NCI-H1694 treated with DMSO at 0.1 percent for 48 hours (cell line): ENCODE results near the gene MRGPRF.

Experiments used
- DNase-seq: peaks from one replicate; lab custom pipeline; 2025; lab: John Stamatoyannopoulos, UW

The MRGPRF gene, protein sequence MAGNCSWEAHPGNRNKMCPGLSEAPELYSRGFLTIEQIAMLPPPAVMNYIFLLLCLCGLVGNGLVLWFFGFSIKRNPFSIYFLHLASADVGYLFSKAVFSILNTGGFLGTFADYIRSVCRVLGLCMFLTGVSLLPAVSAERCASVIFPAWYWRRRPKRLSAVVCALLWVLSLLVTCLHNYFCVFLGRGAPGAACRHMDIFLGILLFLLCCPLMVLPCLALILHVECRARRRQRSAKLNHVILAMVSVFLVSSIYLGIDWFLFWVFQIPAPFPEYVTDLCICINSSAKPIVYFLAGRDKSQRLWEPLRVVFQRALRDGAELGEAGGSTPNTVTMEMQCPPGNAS

GRCh38 chr11:69013009-69013951, at the start of gene MRGPRF:
MRGPRF (minus strand) TSS chr11:69013246; CDS start chr11:69009901, 3,345 bp downstream.
- no peak for DNase-seq

- no peak for DNase-seq
Measured at GRCh38 chr11:69062169-69062855, 49.3 kb upstream of the MRGPRF start.

GRCh38 chr11:69061713-69062053, 48.6 kb upstream of the MRGPRF start:
- no peak for DNase-seq

DNA sequence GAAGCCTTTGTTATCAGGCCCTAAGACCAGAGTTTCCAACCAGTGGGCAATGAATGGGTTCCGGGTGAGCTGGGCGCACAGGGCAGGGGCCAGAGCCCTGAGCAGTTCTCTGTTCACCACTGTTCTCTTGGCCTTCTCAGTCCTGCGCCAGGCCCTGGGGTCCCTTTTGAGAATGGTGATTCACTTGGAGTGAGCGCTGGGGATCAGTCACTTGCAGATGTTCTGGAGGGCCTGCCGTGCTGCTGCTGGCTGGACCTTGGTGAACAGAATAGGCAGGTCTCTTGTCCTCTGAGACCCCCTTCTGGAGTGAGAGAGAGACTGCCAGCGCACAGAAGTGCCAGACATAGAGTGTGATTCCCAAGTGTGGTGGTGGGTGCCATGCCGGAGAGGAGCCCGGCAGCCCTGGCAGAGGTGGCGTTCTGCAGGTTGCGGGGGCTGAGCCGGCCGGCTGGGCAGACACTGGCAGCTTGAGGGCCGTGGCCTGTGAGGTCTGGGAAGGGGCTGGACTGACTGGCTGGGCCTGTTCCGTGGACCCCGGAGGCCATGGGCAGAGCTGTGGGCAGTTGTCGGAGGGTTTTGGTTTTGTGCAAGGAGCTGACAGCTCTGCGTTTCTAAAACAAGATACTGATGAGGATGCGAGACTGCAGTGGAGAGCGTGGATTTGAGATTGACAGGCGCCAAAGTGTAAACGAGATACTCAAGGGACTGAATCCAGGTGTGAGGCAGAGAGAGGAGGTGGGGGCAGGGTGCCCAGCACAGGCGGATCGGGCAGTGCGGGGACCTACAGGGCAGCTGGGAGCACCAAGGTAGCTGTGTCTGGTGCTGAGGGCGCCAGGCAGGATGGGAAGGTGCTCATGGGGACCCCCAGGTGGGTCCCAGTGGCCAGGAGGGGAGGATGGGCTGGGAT, 48.0 kb upstream of the MRGPRF start:
- DNase-seq = no peak

GRCh38 chr11:69059985-69060384, 46.9 kb upstream of the MRGPRF start:
- no peak for DNase-seq

- no peak for DNase-seq
Measured at GRCh38 chr11:69059429-69059828, 46.4 kb upstream of the MRGPRF start.

GRCh38 chr11:69058511-69059270, 45.6 kb upstream of the MRGPRF start:
- DNase-seq = no peak

DNA sequence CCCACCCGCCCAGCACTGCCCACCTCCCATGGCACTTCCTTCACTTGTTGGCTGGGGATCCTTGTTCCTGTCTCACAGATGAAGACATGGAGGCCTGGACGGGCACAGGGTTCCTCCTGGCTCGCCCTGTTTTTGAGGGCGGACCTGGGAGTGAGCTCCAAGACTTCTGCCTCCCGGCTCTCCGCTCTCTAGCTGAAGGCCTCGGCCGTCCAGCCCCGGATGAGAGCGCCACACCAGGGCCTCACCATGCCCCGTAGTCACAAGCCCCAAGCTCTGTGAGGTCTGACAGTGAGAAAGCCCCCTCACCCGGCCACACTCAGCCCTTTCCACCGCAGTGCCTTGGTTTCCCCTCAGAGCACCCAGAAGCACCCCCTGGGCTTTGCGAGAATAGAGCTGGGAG, 44.8 kb upstream of the MRGPRF start:
- no peak for DNase-seq

- no peak for DNase-seq
Measured at GRCh38 chr11:69057236-69057635, 44.2 kb upstream of the MRGPRF start.

DNA sequence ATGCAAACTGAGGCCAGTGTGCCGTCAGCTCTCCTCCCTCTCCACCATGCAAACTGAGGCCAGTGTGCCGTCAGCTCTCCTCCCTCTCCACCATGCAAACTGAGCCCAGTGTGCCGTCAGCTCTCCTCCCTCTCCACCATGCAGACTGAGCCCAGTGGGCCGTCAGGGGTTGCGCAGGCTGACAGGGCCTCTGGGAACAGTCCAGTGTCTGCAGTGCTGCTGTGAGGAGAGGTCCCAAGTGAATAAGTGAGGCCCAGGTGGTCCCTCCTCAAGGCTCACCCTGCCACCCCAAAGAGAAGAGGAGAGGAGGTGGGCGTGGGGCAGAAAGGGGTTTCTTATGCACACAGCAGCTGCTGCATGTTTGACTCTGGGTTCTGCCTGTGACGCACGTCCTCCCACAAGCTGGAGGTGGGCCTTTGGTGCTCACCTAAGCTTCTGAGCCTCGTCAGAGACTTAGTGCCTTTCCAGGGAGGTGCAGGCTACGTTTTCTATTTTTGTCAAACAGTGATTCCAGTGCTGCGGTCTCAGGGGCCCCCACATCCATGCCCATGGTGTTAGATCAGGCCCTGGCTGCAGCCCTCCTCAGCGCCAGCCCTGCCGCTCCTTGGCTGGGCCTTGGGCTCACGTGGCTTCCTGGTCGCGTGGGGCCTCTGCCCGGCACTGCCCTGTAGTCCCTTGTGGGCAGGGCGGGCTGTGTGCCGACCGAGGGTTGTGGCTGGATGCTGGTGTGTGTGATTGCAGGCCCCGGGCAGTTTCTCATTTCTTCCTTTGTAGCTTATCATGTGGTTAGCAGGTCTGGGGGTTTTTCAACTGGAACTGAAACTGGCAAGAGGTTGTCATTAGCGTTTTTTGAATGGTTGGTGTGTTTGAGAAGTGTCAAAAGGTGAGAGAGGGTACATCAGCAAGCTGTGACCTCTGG, 42.8 kb upstream of the MRGPRF start:
- DNase-seq = no peak

GRCh38 chr11:69055212-69055586, 42.2 kb upstream of the MRGPRF start:
- DNase-seq = no peak

- no peak for DNase-seq
Measured at GRCh38 chr11:69054397-69055211, 41.6 kb upstream of the MRGPRF start.

GRCh38 chr11:69053546-69054396, 40.7 kb upstream of the MRGPRF start:
- no peak for DNase-seq

DNA sequence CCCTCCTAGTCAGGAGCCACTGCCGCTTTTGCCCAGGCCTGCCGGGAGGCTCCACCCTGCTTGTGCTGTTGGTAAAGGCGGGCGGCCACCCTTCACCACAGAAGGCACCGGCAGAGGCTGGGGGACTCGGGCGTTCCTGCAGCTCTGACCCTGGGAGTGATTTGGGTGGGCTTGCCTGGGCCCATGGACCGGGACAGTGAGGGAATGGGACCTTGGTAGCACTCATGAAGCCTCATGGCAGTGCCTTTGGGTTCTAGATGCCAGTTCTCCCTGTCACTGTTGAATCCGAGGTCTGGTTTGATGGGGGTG, 40.1 kb upstream of the MRGPRF start:
- DNase-seq = no peak

DNA sequence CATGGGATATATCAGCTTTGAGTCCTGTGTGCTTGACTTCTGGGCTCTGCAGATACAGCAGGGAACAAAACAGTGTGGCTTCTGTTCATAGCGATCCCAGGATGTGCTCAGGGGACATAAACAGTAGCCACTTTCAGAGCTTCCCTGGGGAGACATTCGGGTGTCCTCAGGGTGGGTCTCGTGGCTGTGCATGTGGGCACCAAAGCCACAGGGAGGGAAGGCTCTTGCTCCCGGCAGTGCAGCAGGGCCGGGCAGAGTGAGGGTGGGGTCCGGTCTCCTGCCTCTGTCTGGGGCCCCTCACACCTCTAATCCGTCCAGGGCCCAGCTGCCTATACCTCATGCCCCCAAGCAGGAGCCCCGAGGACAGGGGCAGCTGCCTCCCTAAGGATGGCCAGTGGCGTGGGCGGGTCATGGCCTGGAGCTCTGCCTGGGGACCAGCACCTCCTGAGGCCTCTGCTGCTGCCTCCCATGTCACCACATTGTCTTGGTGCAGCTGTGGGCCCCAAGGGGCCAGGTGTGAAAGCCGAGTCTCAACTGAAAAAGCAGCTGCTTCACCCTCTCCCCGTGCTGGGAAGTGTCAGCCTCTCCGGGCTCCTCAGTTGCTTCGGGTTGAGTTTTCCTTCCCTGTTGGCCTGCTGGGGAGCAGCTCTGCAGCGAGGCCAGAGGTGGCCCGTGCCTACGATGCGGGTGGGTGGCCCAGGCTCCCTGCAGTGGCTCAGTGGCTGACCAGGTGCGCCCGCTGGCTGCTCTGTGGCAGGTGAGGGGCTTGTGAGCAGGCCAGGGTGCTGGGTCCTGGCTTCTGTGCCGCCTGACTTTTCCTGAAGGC, 39.5 kb upstream of the MRGPRF start:
- no peak for DNase-seq

GRCh38 chr11:69051381-69052342, 38.6 kb upstream of the MRGPRF start:
- no peak for DNase-seq
